Suprapubic skin (tissue), 3 donors: ENCODE data around the gene SERGEF.

Experiments
- CTCF ChIP-seq, 2 donors: fragments of 200-600 bp in 1 of 2; fragments of 450-650 bp in 1 of 2; sonication (generic) in 1 of 2; IDR thresholded peaks; one replicate each; pipeline ENCODE4 v1.5.1; 2016 to 2019; ENCODE audit warnings: antibody characterized with exemption in 2 of 2, mild to moderate bottlenecking in 1 of 2, moderate library complexity in 1 of 2
- POLR2AphosphoS5 ChIP-seq, 3 donors: sonication (generic); formaldehyde crosslinking; IDR thresholded peaks; one replicate each; pipeline ENCODE4 v1.6.1; 2017; ENCODE audit warnings: antibody characterized with exemption in 3 of 3

GRCh38 chr11:17776212-17776875 is 236.5 kb downstream of the SERGEF start:
- TF ChIP-seq CTCF (IDR thresholded peaks at IDR 0.05) (no peak), POLR2AphosphoS5 (IDR thresholded peaks at IDR 0.05) (no peak)
